GM12878 (cell line): ENCODE results near the gene CCL20. TPM values are rescaled to one million over a fixed set of nuclear protein-coding genes. Genes with fewer than 3 reads are reported as not detected.

Experiments
- ATAC-seq: fragments of 200-7000 bp; cut with Tn5 transposase; 3 replicates; pipeline ENCODE4 v1.9.1; 2020; ENCODE audit warnings: mild to moderate bottlenecking, moderate library complexity
- BruUV-seq: library from RNA; stranded (reverse); fragments of 400-500 nt; replicated peaks from 2 replicates; lab custom pipeline; 2021; lab: Mats Ljungman, UMichigan
- CTCF ChIA-PET: fragments of 300-600 bp; sonication (Branson Sonifier 250); formaldehyde crosslinking; extraction: SDS; loops from one replicate; lab custom pipeline; 2021; ENCODE audit warnings: inconsistent platforms; lab: Yijun Ruan, JAX
- POLR2A ChIA-PET: fragments of 350-600 bp; formaldehyde crosslinking; extraction: SDS; loops from one replicate; lab custom pipeline; 2021; ENCODE audit warnings: inconsistent platforms; lab: Charles Lee
- RAD21 ChIA-PET: fragments of 300-600 bp; sonication (Branson Sonifier 250); formaldehyde crosslinking; loops from one replicate; lab custom pipeline; 2023; ENCODE audit warnings: antibody characterized with exemption; ENCODE audit not compliant: unreplicated experiment; lab: Charles Lee
- SMC1A ChIA-PET: fragments of 300-600 bp; sonication (Branson Sonifier 250); formaldehyde crosslinking; loops from one replicate; lab custom pipeline; 2023; ENCODE audit not compliant: unreplicated experiment, uncharacterized antibody; lab: Charles Lee
- DNase-seq: peaks from one replicate; pipeline ENCODE4 v3.0.0-alpha.2; 2011; ENCODE audit warnings: low read depth, low spot score
- FAIRE-seq: peaks from 3 replicates; lab custom pipeline; 2011; peaks lifted over from hg19 to GRCh38; lab: Jason Lieb, UNC
- H2AFZ ChIP-seq: 2 replicates; pipeline ENCODE4 v1.6.0; 2011; ENCODE audit warnings: low read depth, low read length, control low read depth; ENCODE audit not compliant: control insufficient read depth
- H3K27ac ChIP-seq: 2 replicates; pipeline ENCODE4 v1.5.1; 2011; ENCODE audit warnings: control low read depth; ENCODE audit not compliant: control insufficient read depth, insufficient read depth
- H3K27me3 ChIP-seq, 2 experiments: replicated peaks in 1 of 2; 2 replicates each; pipeline versions ENCODE4 v1.6.0 to v1.6.1; 2011; ENCODE audit warnings: low read length in 1 of 2; ENCODE audit not compliant: control insufficient read depth in 2 of 2, insufficient read depth in 2 of 2
- H3K36me3 ChIP-seq, 2 experiments: 2 replicates each; pipeline ENCODE4 v1.5.1; 2011; ENCODE audit warnings: low read length in 1 of 2; ENCODE audit not compliant: control insufficient read depth in 2 of 2, insufficient read depth in 2 of 2
- H3K4me1 ChIP-seq: 2 replicates; pipeline ENCODE4 v1.6.1; 2011; ENCODE audit warnings: mild to moderate bottlenecking, low read length, moderate library complexity, mixed read lengths; ENCODE audit not compliant: control insufficient read depth, insufficient read depth
- H3K4me2 ChIP-seq: 2 replicates; pipeline ENCODE4 v1.6.0; 2011; ENCODE audit warnings: control low read depth; ENCODE audit not compliant: control insufficient read depth, insufficient read depth
- H3K4me3 ChIP-seq: fragments of 200-600 bp; sonication (generic); 2 replicates; pipeline ENCODE4 v1.5.1; 2016
- H3K79me2 ChIP-seq: 2 replicates; pipeline ENCODE4 v1.6.0; 2011; ENCODE audit warnings: low read length; ENCODE audit not compliant: control insufficient read depth, insufficient read depth
- H3K9ac ChIP-seq: 2 replicates; pipeline ENCODE4 v1.8.0; 2011; ENCODE audit warnings: low read length, control low read depth, mixed read lengths; ENCODE audit not compliant: control insufficient read depth, insufficient read depth
- H3K9me3 ChIP-seq: replicated peaks from 3 replicates; pipeline ENCODE4 v1.5.1; 2011; ENCODE audit warnings: mild to moderate bottlenecking, low read length; ENCODE audit not compliant: control insufficient read depth, insufficient read depth
- H4K20me1 ChIP-seq: 2 replicates; pipeline ENCODE4 v1.6.0; 2011; ENCODE audit not compliant: control insufficient read depth, insufficient read depth
- BACH1 ChIP-seq: fragments of 450-650 bp; IDR thresholded peaks from 2 replicates; pipeline ENCODE4 v1.6.1; 2017; ENCODE audit warnings: mild to moderate bottlenecking, borderline replicate concordance
- BCL11A ChIP-seq: IDR thresholded peaks from 2 replicates; pipeline ENCODE4 v1.6.1; 2011; ENCODE audit warnings: low read depth, low read length
- CBFB ChIP-seq: IDR thresholded peaks from 2 replicates; pipeline ENCODE4 v1.6.1; 2016; ENCODE audit warnings: antibody characterized with exemption, low read depth
- CHD4 ChIP-seq: fragments of 200-600 bp; sonication (generic); IDR thresholded peaks from 2 replicates; pipeline ENCODE4 v1.6.1; 2016; ENCODE audit warnings: mild to moderate bottlenecking
- EGR1 ChIP-seq, 2 experiments: IDR thresholded peaks; 1 replicate in 1 of 2; 2 replicates in 1 of 2; pipeline ENCODE4 v1.6.1; 2011 to 2012; ENCODE audit warnings: low read depth in 2 of 2, low read length in 2 of 2, borderline replicate concordance in 1 of 2, mild to moderate bottlenecking in 1 of 2, moderate library complexity in 1 of 2
- HCFC1 ChIP-seq: fragments of 150-350 bp; IDR thresholded peaks from 2 replicates; pipeline ENCODE4 v1.6.1; 2014; ENCODE audit warnings: low read length
- MTA2 ChIP-seq: fragments of 450-650 bp; IDR thresholded peaks from 2 replicates; pipeline ENCODE4 v1.6.1; 2016; ENCODE audit warnings: low read depth, mild to moderate bottlenecking, moderate library complexity
- POLR2A ChIP-seq: IDR thresholded peaks from 2 replicates; pipeline ENCODE4 v1.6.1; 2011; ENCODE audit warnings: low read depth, mild to moderate bottlenecking, low read length
- RAD21 ChIP-seq: IDR thresholded peaks from 2 replicates; pipeline ENCODE4 v1.6.1; 2011; ENCODE audit warnings: mild to moderate bottlenecking, low read depth, low read length, moderate library complexity; ENCODE audit not compliant: insufficient read depth
- RAD51 ChIP-seq: fragments of 450-650 bp; IDR thresholded peaks from 2 replicates; pipeline ENCODE4 v1.6.1; 2016; ENCODE audit warnings: moderate library complexity, mild to moderate bottlenecking, inconsistent platforms
- RELA ChIP-seq: fragments of 450-650 bp; IDR thresholded peaks from 2 replicates; pipeline ENCODE4 v1.8.0; 2014; ENCODE audit warnings: borderline replicate concordance; ENCODE audit not compliant: partially characterized antibody
- SMAD1 ChIP-seq: fragments of 450-650 bp; IDR thresholded peaks from 2 replicates; pipeline ENCODE4 v1.6.1; 2018; ENCODE audit warnings: mild to moderate bottlenecking, low read depth; ENCODE audit not compliant: partially characterized antibody
- SP1 ChIP-seq: IDR thresholded peaks from one replicate; pipeline ENCODE4 v1.6.1; 2011; ENCODE audit warnings: low read depth, low read length
- SREBF1 ChIP-seq: IDR thresholded peaks from 2 replicates; pipeline ENCODE4 v1.6.1; 2012; ENCODE audit warnings: mild to moderate bottlenecking, low read length
- TCF3 ChIP-seq: IDR thresholded peaks from 2 replicates; pipeline ENCODE4 v1.6.1; 2012; ENCODE audit warnings: low read depth, mild to moderate bottlenecking, low read length, borderline replicate concordance; ENCODE audit not compliant: insufficient read depth
- USF1 ChIP-seq: IDR thresholded peaks from 2 replicates; pipeline ENCODE4 v1.6.1; 2011; ENCODE audit warnings: borderline replicate concordance, low read depth, mild to moderate bottlenecking, moderate library complexity, mixed read lengths, low read length; ENCODE audit not compliant: insufficient read depth; ENCODE audit errors: extremely low read length
- YBX1 ChIP-seq: fragments of 450-650 bp; IDR thresholded peaks from 2 replicates; pipeline ENCODE4 v1.6.1; 2016; ENCODE audit warnings: antibody characterized with exemption
- ZBTB4 ChIP-seq: fragments of 450-650 bp; formaldehyde crosslinking; IDR thresholded peaks from 2 replicates; pipeline ENCODE4 v1.4.0; 2022; ENCODE audit warnings: mild to moderate bottlenecking, moderate library complexity
- WGBS: methylation state at CpG from one replicate; pipeline ENCODE4 v1.1.6; 2016; ENCODE audit warnings: low lambda C conversion rate; ENCODE audit not compliant: insufficient replicate concordance, insufficient coverage; ENCODE audit errors: missing lambda C conversion rate; 5-methylcytosine and 5-hydroxymethylcytosine counted together
- in situ Hi-C: fragments of 300-500 bp; cut with MboI; formaldehyde crosslinking; loops from 9 replicates; pipeline ENCODE4 v1.14.3; 2018; ENCODE audit warnings: mixed read lengths
- intact Hi-C: fragments of 100-400 bp; cut with micrococcal nuclease; formaldehyde crosslinking; loops from one replicate; pipeline ENCODE4 v1.14.2; 2022; ENCODE audit not compliant: unreplicated experiment
- polyA plus RNA-seq, 11 experiments: library from polyadenylated mRNA; depleted of rRNA in 4 of 11; unstranded in 6 of 11; stranded (reverse) in 5 of 11; fragments of >200 nt; fragmentation: Nextera tagmentation in 4 of 11; fragmentation: Illumina TruSeq in 1 of 11; extraction: Ambion mirVana in 4 of 11; extraction: Trizol in 1 of 11; gene quantifications; 1 replicate in 1 of 11; 2 replicates in 10 of 11; pipeline versions ENCODE4 v1.2.1 to v1.2.3, GENCODE V29; 2011 to 2016; ENCODE audit warnings: inconsistent platforms in 2 of 11, missing spikeins in 2 of 11, low read depth in 1 of 11
- total RNA-seq, 4 experiments: library from RNA; depleted of rRNA in 3 of 4; stranded (reverse); fragments of >200 nt in 3 of 4; fragmentation: Illumina TruSeq in 1 of 4; extraction: Trizol in 1 of 4; gene quantifications; 2 replicates each; pipeline versions ENCODE4 v1.2.1 to v1.2.3, GENCODE V29; 2013 to 2021

CCL20 gene
- total and polyA plus RNA-seq, 10 of the 15 experiments (the other 5 are each of a cell fraction or from before 2014, with no cell fraction given), result 5.5 to 35.7 (median 15.6) TPM

DNA sequence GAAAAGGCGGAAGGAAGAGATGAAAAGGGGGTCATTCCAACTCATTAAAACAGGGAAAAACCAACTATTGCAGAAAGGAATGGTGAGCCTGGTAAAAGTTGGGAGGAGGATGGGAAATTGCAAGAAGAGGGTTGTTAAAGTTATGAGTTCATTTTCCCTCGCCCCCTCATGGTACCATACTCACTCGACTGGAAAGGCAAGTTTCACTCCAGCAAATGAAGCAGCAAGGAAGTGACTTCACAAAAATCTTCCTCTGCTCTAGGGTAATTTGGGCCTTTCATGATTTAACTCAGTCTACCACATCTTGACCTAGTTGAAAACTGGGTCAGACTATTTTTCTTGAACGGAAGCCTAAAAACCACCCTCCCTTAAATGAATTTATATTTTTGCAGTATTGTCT, 34.9 kb downstream of the CCL20 start:
- ChIA-PET POLR2A (no interaction called here), CTCF (no interaction called here), RAD21 (interaction anchor here (0.7 kb wide), 1 partner anchor 1009 kb away, joined by 3 read pairs; no protein-coding TSS in a partner anchor), SMC1A (interaction anchor here (3.3 kb wide), 1 partner anchor 13 kb away, joined by 16 read pairs; no protein-coding TSS in a partner anchor)
- WGBS, result 23% methylated on average over 4 of the region's 4 CpGs
- Histone ChIP-seq H3K9ac (no peak overlapping the region), H3K9me3 (no peaks in the 10 kb centered on the region; the same call in 2 of the 3 replicates), H3K4me2 (0 out of 2 replicates have a peak overlapping the region, but pooled peaks have one; percentile 5), H3K27ac (peak overlapping the region; percentile 38), H2AFZ (no peak overlapping the region; the same call in 1 of the 2 replicates), H3K4me1 (peaks cover 8% of the 10 kb centered on the region; the same call in 1 of the 2 replicates), H3K27me3 (no peaks in the 10 kb centered on the region), H4K20me1 (no peaks in the 10 kb centered on the region), H3K4me3 (peak overlapping the region; percentile 20; the same call in 1 of the 2 replicates), H3K79me2 (no peaks in the 10 kb centered on the region), H3K36me3 (no peaks in the 10 kb centered on the region)
- BruUV-seq, result no TSS peak
- peak; percentile 95 for ATAC-seq
- peak; percentile 62 for FAIRE-seq
- in situ Hi-C loops, result no loop called here
- peak; percentile 80 for DNase-seq
- intact Hi-C loops, result loop anchor here (2.0 to 10.0 kb wide), 4 partner anchors 34 to 524 kb away; partner anchors contain the start of gene MFF
- TF ChIP-seq CBFB (0 out of 2 replicates have a peak, but pooled peaks have one; percentile 46), CHD4 (no peak), TCF3 (no peak), SP1 (no peak), RELA (no peak), POLR2A (no peak), EGR1 (IDR thresholded peaks at IDR 0.05; ENCODE audit: borderline replicate concordance in 1 of 2, low read depth in 2 of 2, low read length in 2 of 2) (peak in 1 of 2 experiments; percentile 72; a peak in 1 of 3 replicates), BCL11A (peak; percentile 73), RAD51 (no peak), BACH1 (no peak), USF1 (no peak), SMAD1 (no peak), HCFC1 (no peak), RAD21 (no peak), MTA2 (peak; percentile 65; the same call in 1 of the 2 replicates), YBX1 (no peak), SREBF1 (no peak), ZBTB4 (CRISPR knock-in tag) (no peak)
